Fibroblast of pulmonary artery (primary cell): Measurements from ENCODE around the gene USP25.

ENCODE experiments used
- DNase-seq: peaks from one replicate; pipeline ENCODE4 v3.0.0-alpha.2; 2010; ENCODE audit warnings: low read depth
- H3K4me3 ChIP-seq: replicated peaks from 2 replicates; pipeline ENCODE4 v1.5.1; 2011; ENCODE audit warnings: low read depth, mild to moderate bottlenecking, control low read depth, low read length, moderate library complexity
- CTCF ChIP-seq: IDR thresholded peaks from 2 replicates; pipeline ENCODE4 v1.5.1; 2011; ENCODE audit warnings: mild to moderate bottlenecking, control low read depth, low read length, inconsistent platforms; ENCODE audit errors: missing control alignments

The USP25 gene

GRCh38 chr21:15848634-15849560 lies 119.1 kb downstream of the USP25 start:
- no peak for TF ChIP-seq CTCF
- peak; percentile 22 for DNase-seq
- no peak overlapping the region for H3K4me3 ChIP-seq

GRCh38 chr21:15849927-15850326 lies 120.1 kb downstream of the USP25 start:
- DNase-seq, result no peak
- no peak for TF ChIP-seq CTCF
- no peak overlapping the region for H3K4me3 ChIP-seq

GRCh38 chr21:15850645-15851044 lies 120.9 kb downstream of the USP25 start:
- no peak for TF ChIP-seq CTCF
- DNase-seq, result peak; percentile 73
- H3K4me3 ChIP-seq, result no peak overlapping the region

- H3K4me3 ChIP-seq, result no peak overlapping the region
- TF ChIP-seq CTCF, result no peak
- no peak for DNase-seq
These were observed 122.4 kb downstream of the USP25 start for GRCh38 chr21:15852146-15852545.

GRCh38 chr21:15853126-15853525 lies 123.3 kb downstream of the USP25 start:
- no peak for DNase-seq
- H3K4me3 ChIP-seq, result no peak overlapping the region
- TF ChIP-seq CTCF, result no peak

- TF ChIP-seq CTCF, result no peak
- no peak for DNase-seq
- no peak overlapping the region for H3K4me3 ChIP-seq
These were observed 127.0 kb downstream of the USP25 start for GRCh38 chr21:15856813-15857212.

- no peak for TF ChIP-seq CTCF
- DNase-seq, result no peak
- no peak overlapping the region for H3K4me3 ChIP-seq
These were observed 128.0 kb downstream of the USP25 start for GRCh38 chr21:15857740-15858139.
